Left renal pelvis (tissue), 4 donors: ENCODE results near the gene MS4A2. TPM values are rescaled to one million over a fixed set of nuclear protein-coding genes. Genes with fewer than 3 reads are reported as not detected.

ENCODE experiments used
- polyA plus RNA-seq, 4 donors: library from polyadenylated mRNA; unstranded; fragments of 120-200 nt; gene quantifications; one replicate each; pipeline ENCODE4 v1.2.1, GENCODE V29; 2013; ENCODE audit not compliant: insufficient read length in 4 of 4

The MS4A2 gene
- polyA plus RNA-seq, 4 donors = 0.04 to 0.15 TPM; not detected in 2

Other genes with a start within 250 kb of the MS4A2 start
- gene CBLIF, start 243.2 kb upstream of the MS4A2 start, polyA plus RNA-seq = not detected
- gene TCN1, start 222.2 kb upstream of the MS4A2 start, polyA plus RNA-seq = under 1 TPM in 3 of 4 donors, not detected in 1; 0.34 to 0.58 (median 0.57) TPM
- not detected for gene OOSP3, start 209.9 kb upstream of the MS4A2 start, polyA plus RNA-seq
- under 1 TPM in 3 of 4 donors, not detected in 1; 0.16 to 0.42 (median 0.40) TPM for gene OOSP1, start 150.2 kb upstream of the MS4A2 start, polyA plus RNA-seq
- not detected for gene OOSP4A, start 124.6 kb upstream of the MS4A2 start, polyA plus RNA-seq
- gene OOSP4B, start 71.5 kb upstream of the MS4A2 start, polyA plus RNA-seq = not detected
- not detected for gene OOSP2, start 48.3 kb upstream of the MS4A2 start, polyA plus RNA-seq
- 1 to 10 TPM in 1 of 4 donors, under 1 TPM in 3; 0.26 to 1.3 (median 0.53) TPM for gene MS4A3, start 32.0 kb upstream of the MS4A2 start, polyA plus RNA-seq
- gene MS4A6A, start 94.4 kb downstream of the MS4A2 start, polyA plus RNA-seq = 10 to 100 TPM; 15.7 to 33.9 (median 17.0) TPM
- 1 to 10 TPM in 3 of 4 donors, under 1 TPM in 1; 0.83 to 1.4 (median 1.2) TPM for gene MS4A4E, start 154.5 kb downstream of the MS4A2 start, polyA plus RNA-seq
- gene MS4A4A, start 192.0 kb downstream of the MS4A2 start, polyA plus RNA-seq = 10 to 100 TPM in 2 of 4 donors, 1 to 10 TPM in 2; 5.9 to 15.3 (median 8.3) TPM
- not detected for gene MS4A6E, start 238.6 kb downstream of the MS4A2 start, polyA plus RNA-seq